B cell (primary cell): ENCODE data around the gene MED6.

ENCODE experiments used
- EZH2 ChIP-seq: IDR thresholded peaks from 2 replicates; pipeline ENCODE4 v1.6.1; 2012; ENCODE audit warnings: borderline replicate concordance, low read depth, mild to moderate bottlenecking, moderate library complexity, low read length; ENCODE audit not compliant: insufficient read depth, poor library complexity, severe bottlenecking
- TF ChIP-seq, protein P1 (sequence below): fragments of 200-600 bp; IDR thresholded peaks from one replicate; pipeline ENCODE4 v1.8.0; 2022; ENCODE audit warnings: antibody characterized with exemption, mild to moderate bottlenecking

DNA sequence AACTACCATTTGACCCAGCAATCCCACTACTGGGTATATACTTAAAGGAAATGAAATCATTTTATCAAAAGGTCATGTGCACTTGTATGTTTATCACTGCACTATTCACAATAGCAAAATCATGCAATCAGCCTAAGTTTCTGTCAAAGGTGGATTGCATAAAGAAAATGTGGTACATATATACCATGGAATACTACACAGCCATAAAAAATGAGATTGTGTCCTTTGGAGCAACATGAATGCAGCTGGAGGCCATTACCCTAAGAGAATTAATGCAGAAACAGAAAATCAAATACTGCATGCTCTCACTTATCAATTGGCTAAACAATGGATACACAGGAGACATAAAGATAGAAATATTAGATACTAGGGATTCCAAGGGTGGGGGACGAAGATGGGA, 27.4 kb downstream of the MED6 start:
- TF ChIP-seq, protein P1, sequence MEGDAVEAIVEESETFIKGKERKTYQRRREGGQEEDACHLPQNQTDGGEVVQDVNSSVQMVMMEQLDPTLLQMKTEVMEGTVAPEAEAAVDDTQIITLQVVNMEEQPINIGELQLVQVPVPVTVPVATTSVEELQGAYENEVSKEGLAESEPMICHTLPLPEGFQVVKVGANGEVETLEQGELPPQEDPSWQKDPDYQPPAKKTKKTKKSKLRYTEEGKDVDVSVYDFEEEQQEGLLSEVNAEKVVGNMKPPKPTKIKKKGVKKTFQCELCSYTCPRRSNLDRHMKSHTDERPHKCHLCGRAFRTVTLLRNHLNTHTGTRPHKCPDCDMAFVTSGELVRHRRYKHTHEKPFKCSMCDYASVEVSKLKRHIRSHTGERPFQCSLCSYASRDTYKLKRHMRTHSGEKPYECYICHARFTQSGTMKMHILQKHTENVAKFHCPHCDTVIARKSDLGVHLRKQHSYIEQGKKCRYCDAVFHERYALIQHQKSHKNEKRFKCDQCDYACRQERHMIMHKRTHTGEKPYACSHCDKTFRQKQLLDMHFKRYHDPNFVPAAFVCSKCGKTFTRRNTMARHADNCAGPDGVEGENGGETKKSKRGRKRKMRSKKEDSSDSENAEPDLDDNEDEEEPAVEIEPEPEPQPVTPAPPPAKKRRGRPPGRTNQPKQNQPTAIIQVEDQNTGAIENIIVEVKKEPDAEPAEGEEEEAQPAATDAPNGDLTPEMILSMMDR = no peak
- no peak for TF ChIP-seq EZH2
